Keratinocyte (primary cell): ENCODE data around the gene ABLIM1. TPM values are rescaled to one million over a fixed set of nuclear protein-coding genes. Genes with fewer than 3 reads are reported as not detected.
A peak's percentile ranks its signal among the peaks of the same experiment; 100 is the strongest.

Source experiments
- DNase-seq: peaks from one replicate; pipeline ENCODE4 v3.0.0-alpha.2; 2011; ENCODE audit warnings: low read depth, missing footprints, low spot score
- FAIRE-seq: peaks from 2 replicates; lab custom pipeline; 2011; peaks lifted over from hg19 to GRCh38; lab: Jason Lieb, UNC
- H2AFZ ChIP-seq: 2 replicates; pipeline ENCODE4 v1.6.0; 2012; ENCODE audit warnings: low read length, control low read depth, inconsistent platforms; ENCODE audit not compliant: control insufficient read depth
- H3K27ac ChIP-seq: 2 replicates; pipeline ENCODE4 v1.5.1; 2011; ENCODE audit warnings: low read length; ENCODE audit not compliant: control insufficient read depth, insufficient read depth
- H3K27me3 ChIP-seq: 3 replicates; pipeline ENCODE4 v1.6.0; 2011; ENCODE audit warnings: low read length; ENCODE audit not compliant: control insufficient read depth, insufficient read depth; ENCODE audit errors: extremely low read depth
- H3K36me3 ChIP-seq, 2 experiments: 2 replicates in 1 of 2; 3 replicates in 1 of 2; pipeline ENCODE4 v1.5.1; 2011; ENCODE audit warnings: low read length in 2 of 2, mild to moderate bottlenecking in 1 of 2; ENCODE audit not compliant: control insufficient read depth in 2 of 2, insufficient read depth in 2 of 2; ENCODE audit errors: extremely low read depth in 1 of 2
- H3K4me1 ChIP-seq: 3 replicates; pipeline ENCODE4 v1.5.1; 2011; ENCODE audit warnings: low read length; ENCODE audit not compliant: control insufficient read depth, insufficient read depth; ENCODE audit errors: extremely low read depth
- H3K4me2 ChIP-seq: 3 replicates; pipeline ENCODE4 v1.6.0; 2011; ENCODE audit warnings: low read depth, low read length; ENCODE audit not compliant: control insufficient read depth, insufficient read depth; ENCODE audit errors: extremely low read depth
- H3K4me3 ChIP-seq, 3 experiments: fragments of 200-600 bp in 1 of 3; sonication (generic) in 1 of 3; 2 replicates in 2 of 3; 3 replicates in 1 of 3; pipeline ENCODE4 v1.5.1; 2011 to 2016; ENCODE audit warnings: low read length in 3 of 3, mild to moderate bottlenecking in 3 of 3, control low read depth in 2 of 3, inconsistent platforms in 1 of 3, low read depth in 1 of 3, mixed read lengths in 1 of 3, mixed run types in 1 of 3, moderate library complexity in 1 of 3; ENCODE audit not compliant: control insufficient read depth in 2 of 3, insufficient read depth in 2 of 3; ENCODE audit errors: extremely low read depth in 1 of 3
- H3K79me2 ChIP-seq: 2 replicates; pipeline ENCODE4 v1.6.0; 2012; ENCODE audit warnings: low read length; ENCODE audit not compliant: control insufficient read depth, insufficient read depth
- H3K9ac ChIP-seq: 3 replicates; pipeline ENCODE4 v1.6.0; 2011; ENCODE audit warnings: low read length; ENCODE audit not compliant: control insufficient read depth, insufficient read depth; ENCODE audit errors: extremely low read depth
- H3K9me1 ChIP-seq: 3 replicates; pipeline ENCODE4 v1.6.0; 2011; ENCODE audit warnings: low read length; ENCODE audit not compliant: control insufficient read depth, insufficient read depth; ENCODE audit errors: extremely low read depth
- H3K9me3 ChIP-seq: 2 replicates; pipeline ENCODE4 v1.5.1; 2012; ENCODE audit warnings: low read depth, low read length; ENCODE audit not compliant: control insufficient read depth
- H4K20me1 ChIP-seq: 3 replicates; pipeline ENCODE4 v1.6.0; 2011; ENCODE audit warnings: low read length; ENCODE audit not compliant: control insufficient read depth, insufficient read depth; ENCODE audit errors: extremely low read depth
- EZH2 ChIP-seq: IDR thresholded peaks from one replicate; pipeline ENCODE4 v1.6.1; 2012; ENCODE audit warnings: inconsistent platforms, mild to moderate bottlenecking, low read length, moderate library complexity
- dilution Hi-C: fragments of 300-500 bp; cut with MboI; formaldehyde crosslinking; loops from one replicate; pipeline ENCODE4 v1.7.0; 2020; ENCODE audit warnings: low sequenced_read_pairs; ENCODE audit not compliant: extremely low pct_ligation_motif_present
- polyA plus RNA-seq, 5 experiments: library from polyadenylated mRNA; depleted of rRNA in 3 of 5; stranded (reverse) in 3 of 5; stranded (forward) in 1 of 5; unstranded in 1 of 5; fragments of >200 nt; gene quantifications; 1 replicate in 1 of 5; 2 replicates in 3 of 5; 3 replicates in 1 of 5; pipeline versions ENCODE4 v1.2.1 to v1.2.3, GENCODE V29; 2011 to 2012; ENCODE audit warnings: missing spikeins in 2 of 5, low read depth in 1 of 5, low replicate concordance in 1 of 5
- TF ChIP-seq, protein P1 (sequence below), 3 experiments: IDR thresholded peaks in 1 of 3; conservative IDR thresholded peaks in 1 of 3; optimal IDR thresholded peaks in 1 of 3; 2 replicates in 2 of 3; 3 replicates in 1 of 3; pipeline versions ENCODE3 to v1.5.1; 2011; ENCODE audit warnings: low read length in 3 of 3, mild to moderate bottlenecking in 3 of 3, moderate library complexity in 2 of 3, control low read depth in 1 of 3, inconsistent platforms in 1 of 3; ENCODE audit not compliant: insufficient read depth in 2 of 3; ENCODE audit errors: extremely low read depth in 1 of 3

The ABLIM1 gene
- polyA plus RNA-seq, 1 donor (not counting 4 experiments of a cell fraction or from before 2014, with no cell fraction given), result 55.2 TPM

DNA sequence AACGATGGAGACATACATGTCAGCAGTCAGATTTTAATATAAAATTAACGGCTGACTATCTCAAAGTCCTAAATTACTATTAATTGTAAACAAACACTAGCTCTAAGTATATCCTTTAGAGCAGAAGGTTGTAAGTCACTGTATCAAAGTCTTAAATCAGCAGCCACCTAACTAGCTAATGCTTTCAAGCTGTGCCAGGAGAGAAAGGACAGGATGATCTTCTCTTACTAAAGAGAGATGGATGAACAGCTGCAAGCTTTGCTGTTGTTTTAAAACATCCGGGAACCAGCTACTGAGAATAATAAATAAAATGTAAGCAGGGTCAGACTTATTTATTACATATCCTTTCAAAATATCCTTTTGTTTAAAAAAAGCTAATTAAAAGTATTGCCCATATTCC, 24.0 kb upstream of the ABLIM1 start:
- peak overlapping the region; percentile 30 for H3K4me2 ChIP-seq
- no peak for FAIRE-seq
- peaks cover 56% of the 10 kb centered on the region for H3K4me1 ChIP-seq

GRCh38 chr10:114681542-114681941, 23.5 kb upstream of the ABLIM1 start:
- no peaks in the 10 kb centered on the region for H3K79me2 ChIP-seq
- no peaks in the 10 kb centered on the region for H3K36me3 ChIP-seq
- H3K9me1 ChIP-seq, result no peaks in the 10 kb centered on the region
- H3K9ac ChIP-seq, result no peak overlapping the region
- DNase-seq (no peak), FAIRE-seq (peak; percentile 86)
- peak overlapping the region; percentile 21 for H2AFZ ChIP-seq
- H3K27me3 ChIP-seq, result no peaks in the 10 kb centered on the region
- no peaks in the 10 kb centered on the region for H4K20me1 ChIP-seq
- no peak overlapping the region for H3K4me3 ChIP-seq
- H3K4me2 ChIP-seq, result peak overlapping the region; percentile 30
- dilution Hi-C loops, result no loop called here
- H3K27ac ChIP-seq, result no peak overlapping the region
- H3K9me3 ChIP-seq, result no peaks in the 10 kb centered on the region
- peaks cover 56% of the 10 kb centered on the region for H3K4me1 ChIP-seq
- TF ChIP-seq EZH2, result no peak
- TF ChIP-seq, protein P1, sequence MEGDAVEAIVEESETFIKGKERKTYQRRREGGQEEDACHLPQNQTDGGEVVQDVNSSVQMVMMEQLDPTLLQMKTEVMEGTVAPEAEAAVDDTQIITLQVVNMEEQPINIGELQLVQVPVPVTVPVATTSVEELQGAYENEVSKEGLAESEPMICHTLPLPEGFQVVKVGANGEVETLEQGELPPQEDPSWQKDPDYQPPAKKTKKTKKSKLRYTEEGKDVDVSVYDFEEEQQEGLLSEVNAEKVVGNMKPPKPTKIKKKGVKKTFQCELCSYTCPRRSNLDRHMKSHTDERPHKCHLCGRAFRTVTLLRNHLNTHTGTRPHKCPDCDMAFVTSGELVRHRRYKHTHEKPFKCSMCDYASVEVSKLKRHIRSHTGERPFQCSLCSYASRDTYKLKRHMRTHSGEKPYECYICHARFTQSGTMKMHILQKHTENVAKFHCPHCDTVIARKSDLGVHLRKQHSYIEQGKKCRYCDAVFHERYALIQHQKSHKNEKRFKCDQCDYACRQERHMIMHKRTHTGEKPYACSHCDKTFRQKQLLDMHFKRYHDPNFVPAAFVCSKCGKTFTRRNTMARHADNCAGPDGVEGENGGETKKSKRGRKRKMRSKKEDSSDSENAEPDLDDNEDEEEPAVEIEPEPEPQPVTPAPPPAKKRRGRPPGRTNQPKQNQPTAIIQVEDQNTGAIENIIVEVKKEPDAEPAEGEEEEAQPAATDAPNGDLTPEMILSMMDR (optimal IDR thresholded peaks at IDR 0.05 in 1 of 3, IDR thresholded peaks at IDR 0.05 in 1 of 3, conservative IDR thresholded peaks at IDR 0.05 in 1 of 3; ENCODE audit: extremely low read depth in 1 of 3, insufficient read depth in 2 of 3, low read length in 3 of 3), result no peak

More for the DNA sequence above, 24.0 kb upstream of the ABLIM1 start:
- no peak overlapping the region for H3K27ac ChIP-seq
- dilution Hi-C loops, result no loop called here
- no peak for TF ChIP-seq EZH2
- TF ChIP-seq, protein P1 (optimal IDR thresholded peaks at IDR 0.05 in 1 of 3, IDR thresholded peaks at IDR 0.05 in 1 of 3, conservative IDR thresholded peaks at IDR 0.05 in 1 of 3; ENCODE audit: extremely low read depth in 1 of 3, insufficient read depth in 2 of 3, low read length in 3 of 3), result no peak
- H3K9ac ChIP-seq, result no peak overlapping the region
- H3K9me1 ChIP-seq, result no peaks in the 10 kb centered on the region
- H2AFZ ChIP-seq, result no peak overlapping the region
- H3K4me3 ChIP-seq, result no peak overlapping the region
- H4K20me1 ChIP-seq, result no peaks in the 10 kb centered on the region
- H3K27me3 ChIP-seq, result no peaks in the 10 kb centered on the region
- DNase-seq, result no peak
- H3K9me3 ChIP-seq, result no peaks in the 10 kb centered on the region
- no peaks in the 10 kb centered on the region for H3K36me3 ChIP-seq
- H3K79me2 ChIP-seq, result no peaks in the 10 kb centered on the region
